Gastrocnemius medialis (tissue), 4 donors: Measurements from ENCODE around the gene BORCS6.

Experiments used
- POLR2A ChIP-seq, 2 donors: fragments of 450-650 bp; IDR thresholded peaks; one replicate each; pipeline ENCODE4 v1.6.1; 2017; ENCODE audit warnings: antibody characterized with exemption in 2 of 2, mild to moderate bottlenecking in 2 of 2, moderate library complexity in 2 of 2
- TF ChIP-seq, protein P1 (sequence below), 5 experiments: fragments of 450-650 bp in 3 of 5; fragments of 200-600 bp in 2 of 5; sonication (generic) in 2 of 5; IDR thresholded peaks in 4 of 5; conservative IDR thresholded peaks in 1 of 5; 1 replicate in 4 of 5; 2 replicates in 1 of 5; pipeline ENCODE4 v1.5.1; 2016 to 2019; ENCODE audit warnings: antibody characterized with exemption in 5 of 5, mild to moderate bottlenecking in 3 of 5, moderate library complexity in 3 of 5

DNA sequence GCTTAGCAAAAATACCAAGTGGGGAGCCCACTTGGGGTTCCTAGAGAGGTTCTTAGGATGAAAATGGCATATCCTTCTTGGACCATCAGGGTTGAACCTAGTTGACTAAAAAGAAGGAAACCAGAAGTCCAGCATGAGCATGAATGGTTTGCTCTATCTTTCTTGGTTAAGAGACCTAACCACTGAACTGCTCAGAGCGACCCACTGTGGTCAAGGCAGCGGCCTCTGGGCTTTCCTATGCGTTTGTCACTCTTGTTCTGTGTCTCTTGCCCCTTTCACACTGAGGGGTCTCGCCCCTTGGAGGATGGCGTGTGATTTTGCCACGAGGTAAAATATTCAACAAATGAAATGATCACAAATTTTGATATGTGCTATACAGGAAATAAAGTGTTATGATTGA is 526 bp upstream of the BORCS6 start:
- TF ChIP-seq, protein P1, sequence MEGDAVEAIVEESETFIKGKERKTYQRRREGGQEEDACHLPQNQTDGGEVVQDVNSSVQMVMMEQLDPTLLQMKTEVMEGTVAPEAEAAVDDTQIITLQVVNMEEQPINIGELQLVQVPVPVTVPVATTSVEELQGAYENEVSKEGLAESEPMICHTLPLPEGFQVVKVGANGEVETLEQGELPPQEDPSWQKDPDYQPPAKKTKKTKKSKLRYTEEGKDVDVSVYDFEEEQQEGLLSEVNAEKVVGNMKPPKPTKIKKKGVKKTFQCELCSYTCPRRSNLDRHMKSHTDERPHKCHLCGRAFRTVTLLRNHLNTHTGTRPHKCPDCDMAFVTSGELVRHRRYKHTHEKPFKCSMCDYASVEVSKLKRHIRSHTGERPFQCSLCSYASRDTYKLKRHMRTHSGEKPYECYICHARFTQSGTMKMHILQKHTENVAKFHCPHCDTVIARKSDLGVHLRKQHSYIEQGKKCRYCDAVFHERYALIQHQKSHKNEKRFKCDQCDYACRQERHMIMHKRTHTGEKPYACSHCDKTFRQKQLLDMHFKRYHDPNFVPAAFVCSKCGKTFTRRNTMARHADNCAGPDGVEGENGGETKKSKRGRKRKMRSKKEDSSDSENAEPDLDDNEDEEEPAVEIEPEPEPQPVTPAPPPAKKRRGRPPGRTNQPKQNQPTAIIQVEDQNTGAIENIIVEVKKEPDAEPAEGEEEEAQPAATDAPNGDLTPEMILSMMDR (IDR thresholded peaks at IDR 0.05 in 4 of 5, conservative IDR thresholded peaks at IDR 0.05 in 1 of 5), result no peak
- no peak for TF ChIP-seq POLR2A (IDR thresholded peaks at IDR 0.05)
